Measurements from ENCODE around the gene AFDN. TPM values are rescaled to one million over a fixed set of nuclear protein-coding genes. Genes with fewer than 3 reads are reported as not detected.

The AFDN gene
- total RNA-seq, 2 donors from 2014 or later = 214 to 239 TPM

DNA sequence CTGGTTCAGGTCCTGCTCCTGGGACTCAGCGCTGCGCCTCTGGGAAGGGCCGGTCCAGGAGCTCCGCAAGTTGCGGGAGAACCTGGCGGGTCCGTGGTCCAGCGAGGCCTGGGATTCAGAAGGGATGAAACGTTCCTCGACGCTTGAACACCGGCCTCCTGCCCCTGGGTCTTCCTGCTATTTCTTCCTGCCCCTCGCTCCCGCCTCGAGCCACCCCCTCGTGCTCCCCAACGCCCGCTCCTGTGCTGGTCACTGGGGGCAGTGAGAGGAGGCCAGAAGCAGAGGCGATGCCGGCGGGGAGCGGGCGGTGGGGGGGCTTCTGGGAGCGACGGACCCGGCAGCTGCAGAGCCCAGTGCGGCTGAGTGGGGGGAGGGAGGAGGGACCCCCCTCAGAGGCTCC lies 150.0 kb downstream of the AFDN start:
- H3K36me3 Mint-ChIP-seq (ENCODE audit: low read depth) = peaks cover 18% of the 10 kb centered on the region
- no peak overlapping the region for H3K4me3 Mint-ChIP-seq
- Histone ChIP-seq H3K36me3 (ENCODE audit: control insufficient read depth, insufficient read depth, low read length) (peaks cover 6% of the 10 kb centered on the region), H3K27ac (ENCODE audit: low read depth, low read length) (no peak overlapping the region), H3K4me3 (ENCODE audit: low read length) (no peak overlapping the region), H3K9ac (ENCODE audit: extremely low read depth, low read length, poor library complexity, severe bottlenecking) (no peak overlapping the region), H3K9me3 (ENCODE audit: control insufficient read depth, low read length) (peaks cover 26% of the 10 kb centered on the region), H3K4me1 (ENCODE audit: control insufficient read depth, insufficient read depth, low read length) (peaks cover 13% of the 10 kb centered on the region), H3K27me3 (ENCODE audit: control insufficient read depth, insufficient read depth, low read length, poor library complexity, severe bottlenecking) (no peaks in the 10 kb centered on the region)
- H3K27me3 Mint-ChIP-seq (ENCODE audit: insufficient read depth) = no peaks in the 10 kb centered on the region
- H3K4me1 Mint-ChIP-seq = peaks cover 31% of the 10 kb centered on the region
- 93 to 98% methylated on average over 18 to 27 of the region's 27 CpGs for WGBS, 2 experiments (ENCODE audit: insufficient coverage in 1 of 2, insufficient read length in 1 of 2)
- DNase-seq = no peak
- H3K9me3 Mint-ChIP-seq = peaks cover 35% of the 10 kb centered on the region
- no peak for TF ChIP-seq CTCF (conservative IDR thresholded peaks at IDR 0.05)
- no peak overlapping the region for H3K27ac Mint-ChIP-seq

DNA sequence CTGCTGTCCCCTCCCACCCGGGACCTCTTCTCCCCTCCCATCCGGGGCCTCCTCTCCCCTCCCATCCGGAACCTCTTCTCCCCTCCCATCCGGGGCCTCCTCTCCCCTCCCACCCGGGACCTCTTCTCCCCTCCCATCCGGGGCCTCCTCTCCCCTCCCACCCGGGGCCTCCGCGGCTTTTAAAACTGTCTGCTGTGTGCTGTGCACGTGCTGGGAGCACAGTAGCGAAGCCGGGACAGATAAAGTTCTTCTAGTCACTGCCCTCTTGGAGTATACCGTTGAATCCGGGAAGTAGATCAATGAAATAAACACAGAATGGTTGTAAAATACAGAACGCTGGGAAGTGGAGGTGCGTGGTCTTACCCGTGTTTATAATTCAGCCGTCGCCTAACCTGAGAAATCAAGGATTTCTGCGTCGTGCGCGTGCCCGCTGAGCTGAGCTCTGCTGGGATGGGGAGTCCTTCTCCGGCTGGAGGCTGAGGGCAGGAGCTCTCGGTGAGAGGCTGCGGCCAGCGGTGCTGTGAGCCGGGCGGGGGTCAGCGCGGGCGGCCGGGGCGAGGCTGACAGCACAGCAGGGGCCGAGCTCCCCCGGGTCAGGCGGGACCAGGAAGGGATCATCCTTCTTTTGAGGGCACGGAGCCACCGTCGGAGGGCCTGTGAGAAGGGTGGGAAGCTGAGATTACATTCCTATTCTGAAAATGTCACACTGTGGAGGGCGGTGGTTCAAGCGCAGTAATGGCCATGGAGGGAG lies 151.2 kb downstream of the AFDN start:
- WGBS, 2 experiments (ENCODE audit: insufficient coverage in 1 of 2, insufficient read length in 1 of 2) = 95 to 97% methylated on average over 32 to 43 of the region's 43 CpGs
- Mint-ChIP-seq H3K27me3 (ENCODE audit: insufficient read depth) (no peaks in the 10 kb centered on the region), H3K27ac (no peak overlapping the region), H3K4me1 (peaks cover 26% of the 10 kb centered on the region), H3K36me3 (ENCODE audit: low read depth) (peaks cover 16% of the 10 kb centered on the region), H3K9me3 (peaks cover 38% of the 10 kb centered on the region), H3K4me3 (no peak overlapping the region)
- Histone ChIP-seq H3K27ac (ENCODE audit: low read depth, low read length) (no peak overlapping the region), H3K4me3 (ENCODE audit: low read length) (peak overlapping the region; percentile 49), H3K9me3 (ENCODE audit: control insufficient read depth, low read length) (peaks cover 32% of the 10 kb centered on the region), H3K4me1 (ENCODE audit: control insufficient read depth, insufficient read depth, low read length) (peaks cover 13% of the 10 kb centered on the region), H3K36me3 (ENCODE audit: control insufficient read depth, insufficient read depth, low read length) (no peaks in the 10 kb centered on the region), H3K27me3 (ENCODE audit: control insufficient read depth, insufficient read depth, low read length, poor library complexity, severe bottlenecking) (no peaks in the 10 kb centered on the region), H3K9ac (ENCODE audit: extremely low read depth, low read length, poor library complexity, severe bottlenecking) (no peak overlapping the region)
- TF ChIP-seq CTCF (conservative IDR thresholded peaks at IDR 0.05) = no peak
- no peak for DNase-seq

DNA sequence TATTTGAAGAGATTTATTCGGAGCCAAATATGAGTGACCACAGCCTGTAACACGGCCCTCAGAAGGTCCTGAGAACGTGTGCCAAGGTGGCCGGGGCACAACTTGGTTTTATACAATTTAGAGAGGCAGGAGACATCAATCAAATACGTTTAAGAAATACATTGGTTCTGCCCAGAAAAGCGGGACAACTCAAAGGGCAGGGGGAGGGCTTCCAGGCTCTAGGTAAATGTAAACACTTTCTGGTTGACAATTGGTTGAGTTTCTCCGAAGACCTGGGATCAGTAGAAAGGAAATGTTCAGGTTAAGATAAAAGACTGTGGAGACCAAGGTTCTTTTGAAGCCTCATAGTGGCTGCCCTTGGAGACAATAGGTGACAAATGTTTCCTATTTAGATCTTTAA lies 151.9 kb downstream of the AFDN start:
- peaks cover 16% of the 10 kb centered on the region for H3K36me3 Mint-ChIP-seq (ENCODE audit: low read depth)
- no peaks in the 10 kb centered on the region for H3K27me3 Mint-ChIP-seq (ENCODE audit: insufficient read depth)
- H3K9me3 ChIP-seq (ENCODE audit: control insufficient read depth, low read length) = peaks cover 37% of the 10 kb centered on the region
- H3K4me3 ChIP-seq (ENCODE audit: low read length) = peak overlapping the region; percentile 59
- H3K27me3 ChIP-seq (ENCODE audit: control insufficient read depth, insufficient read depth, low read length, poor library complexity, severe bottlenecking) = no peaks in the 10 kb centered on the region
- WGBS, 2 experiments (ENCODE audit: insufficient coverage in 1 of 2, insufficient read length in 1 of 2) = 70 to 82% methylated on average over 7 of the region's 7 CpGs
- peaks cover 38% of the 10 kb centered on the region for H3K9me3 Mint-ChIP-seq
- H3K4me1 ChIP-seq (ENCODE audit: control insufficient read depth, insufficient read depth, low read length) = peaks cover 13% of the 10 kb centered on the region
- peak overlapping the region; percentile 48 for H3K27ac Mint-ChIP-seq
- H3K4me1 Mint-ChIP-seq = peaks cover 19% of the 10 kb centered on the region
- H3K27ac ChIP-seq (ENCODE audit: low read depth, low read length) = no peak overlapping the region
- H3K4me3 Mint-ChIP-seq = no peak overlapping the region
- no peaks in the 10 kb centered on the region for H3K36me3 ChIP-seq (ENCODE audit: control insufficient read depth, insufficient read depth, low read length)
- no peak overlapping the region for H3K9ac ChIP-seq (ENCODE audit: extremely low read depth, low read length, poor library complexity, severe bottlenecking)
- no peak for TF ChIP-seq CTCF (conservative IDR thresholded peaks at IDR 0.05)
- DNase-seq = peak; percentile 65

Data from endodermal cell (in vitro differentiated cells).